HG02571 (cell line): Measurements from ENCODE around the gene DECR2.
"Not testable (repeated sequence)": the region's sequence is repeated elsewhere in the genome, so short reads cannot be mapped to it uniquely, and the experiment has no call there.

Experiments
- ATAC-seq: cut with Tn5 transposase; IDR thresholded peaks from one replicate; pipeline ENCODE4 v1.9.1; 2021; ENCODE audit warnings: mild to moderate bottlenecking, moderate library complexity; ENCODE audit not compliant: unreplicated experiment

DECR2 gene

DNA sequence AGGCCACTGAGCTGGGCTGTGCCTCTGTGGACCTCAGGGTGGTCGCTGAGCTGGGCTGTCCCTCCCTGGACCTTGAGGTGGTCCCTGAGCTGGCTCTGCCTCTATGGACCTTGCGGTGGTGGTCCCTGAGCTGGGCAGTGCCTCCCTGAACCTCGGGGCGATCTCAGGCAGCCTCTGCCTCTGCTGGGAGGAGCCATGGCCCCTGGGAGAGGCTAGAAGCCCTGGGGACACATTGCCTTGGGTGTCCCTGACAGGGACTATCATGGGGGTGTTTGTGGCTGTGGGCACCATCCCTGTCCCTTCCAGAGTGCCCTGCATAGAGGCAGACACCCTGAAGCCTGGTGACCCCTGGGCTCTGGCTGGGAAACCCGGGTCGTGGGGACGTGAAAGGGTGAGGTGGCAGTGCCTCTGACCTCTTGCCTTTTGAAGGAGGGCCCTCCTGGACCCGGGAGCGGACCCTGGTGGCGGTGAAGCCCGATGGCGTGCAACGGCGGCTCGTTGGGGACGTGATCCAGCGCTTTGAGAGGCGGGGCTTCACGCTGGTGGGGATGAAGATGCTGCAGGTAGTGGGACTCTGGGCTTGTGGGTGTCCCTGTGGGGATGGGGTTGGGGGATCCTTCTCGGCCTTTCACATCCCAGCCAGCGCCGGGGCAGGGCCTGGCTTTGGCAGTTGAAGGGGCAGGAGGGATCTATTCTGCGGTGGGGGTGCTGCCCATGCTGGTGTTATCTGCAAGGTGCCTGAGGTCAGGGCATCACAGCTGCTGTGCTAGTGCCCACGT is 2.9 kb upstream of the DECR2 start:
- no peak for ATAC-seq

DNA sequence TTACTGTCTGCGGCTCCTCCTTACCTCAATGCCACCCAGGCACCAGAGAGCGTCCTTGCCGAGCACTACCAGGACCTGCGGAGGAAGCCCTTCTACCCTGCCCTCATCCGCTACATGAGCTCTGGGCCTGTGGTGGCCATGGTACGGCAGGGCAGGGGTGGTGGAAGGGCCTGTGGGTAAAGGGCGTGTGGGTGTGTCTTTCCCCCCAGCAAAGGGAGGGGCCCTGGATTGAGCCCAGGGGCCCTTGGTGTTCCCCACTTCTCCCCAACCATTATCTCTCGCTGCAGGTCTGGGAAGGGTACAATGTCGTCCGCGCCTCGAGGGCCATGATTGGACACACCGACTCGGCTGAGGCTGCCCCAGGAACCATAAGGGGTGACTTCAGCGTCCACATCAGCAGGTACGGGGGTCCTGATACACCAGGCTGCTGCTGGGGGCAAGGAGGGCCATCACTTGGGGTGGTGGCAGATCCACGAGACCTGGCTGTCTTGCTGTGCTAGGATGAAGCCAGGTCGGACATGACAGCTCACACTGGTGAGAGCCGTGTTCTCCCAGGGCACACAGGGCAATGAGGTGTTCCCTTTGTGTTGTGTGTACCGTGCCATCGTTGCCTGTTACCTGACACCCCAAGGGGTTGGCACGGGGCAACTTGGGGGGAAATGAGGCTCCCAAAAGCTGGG is 2.2 kb upstream of the DECR2 start:
- ATAC-seq = no peak

DNA sequence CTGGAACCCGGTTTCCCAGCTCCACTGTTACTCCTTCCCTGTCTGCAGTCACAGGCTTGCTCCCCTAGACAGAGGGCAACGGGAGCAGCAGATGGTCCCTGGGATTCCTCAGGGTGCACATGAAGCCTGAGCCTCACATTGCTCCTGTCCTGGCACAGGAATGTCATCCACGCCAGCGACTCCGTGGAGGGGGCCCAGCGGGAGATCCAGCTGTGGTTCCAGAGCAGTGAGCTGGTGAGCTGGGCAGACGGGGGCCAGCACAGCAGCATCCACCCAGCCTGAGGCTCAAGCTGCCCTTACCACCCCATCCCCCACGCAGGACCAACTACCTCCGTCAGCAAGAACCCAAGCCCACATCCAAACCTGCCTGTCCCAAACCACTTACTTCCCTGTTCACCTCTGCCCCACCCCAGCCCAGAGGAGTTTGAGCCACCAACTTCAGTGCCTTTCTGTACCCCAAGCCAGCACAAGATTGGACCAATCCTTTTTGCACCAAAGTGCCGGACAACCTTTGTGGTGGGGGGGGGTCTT is 1.6 kb upstream of the DECR2 start:
- no peak for ATAC-seq

DNA sequence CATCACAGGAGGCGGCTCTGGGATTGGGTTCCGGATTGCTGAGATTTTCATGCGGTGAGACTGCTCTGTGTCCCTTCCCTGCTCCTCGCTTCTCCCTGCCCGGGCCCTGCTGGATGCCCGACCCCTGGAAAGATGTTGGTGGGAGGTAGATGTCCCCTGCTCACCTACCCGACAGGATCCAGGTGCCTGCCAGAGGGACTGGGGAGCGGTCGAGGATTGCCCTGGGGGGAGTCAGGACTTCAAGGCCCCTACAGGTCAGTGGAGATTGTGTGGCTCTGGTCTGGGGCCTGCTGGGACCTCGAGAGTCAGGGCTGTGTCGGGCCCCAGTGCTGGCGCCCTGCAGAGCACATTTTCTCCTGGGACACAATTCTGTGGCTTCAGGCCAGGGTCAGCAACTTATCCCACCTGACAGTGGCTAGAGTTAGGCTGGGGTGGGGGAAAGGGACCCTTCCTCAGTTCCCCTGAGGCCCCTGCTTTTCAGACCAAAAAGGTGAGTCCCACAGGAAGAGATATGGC is 3.3 kb downstream of the DECR2 start:
- no peak for ATAC-seq

DNA sequence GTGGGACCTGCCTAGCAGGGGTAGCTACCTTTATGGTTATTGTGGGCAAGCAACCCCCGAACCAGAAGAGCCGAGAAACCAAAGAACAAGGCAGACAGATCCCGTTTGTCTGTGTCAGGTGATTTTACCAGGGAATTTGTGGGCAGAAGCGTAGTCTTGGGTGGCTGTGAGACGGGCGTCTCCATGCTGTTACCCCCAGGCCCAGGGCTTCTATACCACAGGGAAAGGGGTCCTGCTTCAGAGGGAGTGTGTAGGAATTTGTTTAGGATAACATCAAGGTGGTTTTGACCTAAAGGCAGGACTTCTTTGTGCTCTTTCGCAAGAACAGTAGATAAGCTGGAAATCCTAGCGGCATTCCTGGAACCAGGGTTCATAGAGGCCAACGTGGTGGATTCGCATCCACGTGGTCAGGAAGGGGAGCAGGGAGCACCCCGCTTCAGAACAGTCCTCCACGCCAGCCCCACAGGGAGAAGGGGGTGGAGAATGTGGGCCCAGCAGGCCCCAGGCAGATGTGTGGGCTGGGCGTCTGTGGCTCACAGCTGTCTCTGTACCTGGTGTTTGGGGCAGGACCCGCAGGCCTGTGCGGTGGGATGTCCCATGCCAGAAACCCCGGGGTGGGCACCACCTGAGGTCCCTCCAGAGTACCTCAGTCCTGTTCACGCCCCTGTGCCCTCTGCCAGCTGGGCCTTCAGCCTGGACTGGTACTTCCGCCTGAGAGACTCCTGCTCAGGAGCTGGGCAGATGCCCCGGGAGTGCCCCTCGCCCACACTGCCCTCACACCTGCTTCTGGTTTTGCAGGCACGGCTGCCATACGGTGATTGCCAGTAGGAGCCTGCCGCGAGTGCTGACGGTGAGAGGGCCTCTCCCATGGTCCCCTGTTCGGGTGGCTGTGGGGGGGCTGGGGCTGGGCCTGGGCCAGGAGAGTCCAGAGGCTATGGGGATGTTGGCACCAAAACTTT is 4.1 kb downstream of the DECR2 start:
- no peak for ATAC-seq

DNA sequence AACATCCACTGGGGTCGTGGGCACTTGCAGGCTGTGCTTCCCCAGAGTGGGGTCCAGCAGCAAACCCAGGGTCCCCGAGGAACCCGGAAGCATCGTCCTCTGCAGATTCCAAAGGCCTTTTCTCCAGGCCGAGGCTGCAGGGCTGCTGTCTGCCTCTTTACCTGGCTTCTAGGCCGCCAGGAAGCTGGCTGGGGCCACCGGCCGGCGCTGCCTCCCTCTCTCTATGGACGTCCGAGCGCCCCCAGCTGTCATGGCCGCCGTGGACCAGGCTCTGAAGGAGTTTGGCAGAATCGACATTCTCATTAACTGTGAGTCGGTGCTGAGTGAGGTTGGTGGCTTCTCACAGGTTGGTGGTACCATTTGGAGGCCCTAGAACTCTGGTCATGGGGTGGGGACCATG is 5.6 kb downstream of the DECR2 start:
- no peak for ATAC-seq

DNA sequence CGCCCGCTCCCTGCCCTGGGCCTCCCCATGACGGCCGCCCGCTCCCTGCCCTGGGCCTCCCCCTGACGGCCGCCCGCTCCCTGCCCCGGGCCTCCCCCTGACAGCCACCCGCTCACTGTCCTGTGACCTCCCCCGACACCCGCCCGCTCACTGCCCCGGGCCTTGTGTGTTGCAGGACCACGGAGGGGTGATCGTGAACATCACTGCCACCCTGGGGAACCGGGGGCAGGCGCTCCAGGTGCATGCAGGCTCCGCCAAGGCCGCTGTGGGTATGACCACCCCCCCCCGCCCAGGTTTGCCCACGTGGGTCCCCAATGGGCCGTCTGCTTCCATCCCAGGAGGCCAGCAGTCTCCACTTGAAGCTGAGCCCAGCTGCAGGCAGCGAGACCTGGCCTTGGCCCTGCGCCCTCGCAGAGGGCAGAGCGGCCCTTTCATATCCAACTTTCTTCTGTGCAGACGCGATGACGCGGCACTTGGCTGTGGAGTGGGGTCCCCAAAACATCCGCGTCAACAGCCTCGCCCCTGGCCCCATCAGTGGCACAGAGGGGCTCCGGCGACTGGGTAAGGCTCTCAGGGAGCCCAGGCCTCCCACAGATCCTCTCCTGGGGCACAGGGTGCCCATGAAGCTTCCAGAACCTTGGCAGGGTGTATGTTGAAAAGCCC is 9.0 kb downstream of the DECR2 start:
- no peak for ATAC-seq

DNA sequence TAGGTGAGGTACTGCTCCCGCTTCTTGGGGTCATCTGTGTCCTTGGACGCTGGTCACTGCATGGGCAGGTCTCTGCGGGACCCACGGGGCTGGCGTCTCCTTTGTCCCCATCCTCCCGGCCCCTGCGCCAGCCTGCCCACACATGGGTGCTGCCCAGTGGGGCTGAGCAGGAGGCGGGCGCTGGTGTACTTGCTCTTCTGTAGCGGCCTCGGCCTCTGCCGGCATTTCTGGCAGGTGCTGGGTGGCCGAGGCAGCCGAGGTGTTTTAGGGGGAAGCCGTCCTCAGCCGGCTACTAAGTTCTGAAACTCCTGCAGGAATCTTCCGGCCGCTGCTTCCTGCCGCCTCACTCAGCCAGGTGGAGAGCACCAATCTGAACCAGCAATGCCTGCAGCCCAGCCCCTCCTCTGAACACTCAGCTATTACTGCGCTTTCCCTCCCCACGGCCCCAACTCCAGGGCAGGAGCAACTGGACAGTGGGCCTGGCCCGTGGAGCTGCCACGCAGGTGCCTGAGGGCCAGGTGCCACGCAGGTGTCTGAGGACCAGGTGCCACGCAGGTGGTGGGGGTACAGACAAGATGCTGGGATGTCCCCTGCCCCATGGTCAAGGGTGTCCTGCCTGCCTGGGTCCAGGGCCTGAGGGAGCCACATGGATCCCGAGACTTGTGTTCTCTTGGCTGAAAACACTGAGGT is 10.0 kb downstream of the DECR2 start:
- no peak for ATAC-seq

DNA sequence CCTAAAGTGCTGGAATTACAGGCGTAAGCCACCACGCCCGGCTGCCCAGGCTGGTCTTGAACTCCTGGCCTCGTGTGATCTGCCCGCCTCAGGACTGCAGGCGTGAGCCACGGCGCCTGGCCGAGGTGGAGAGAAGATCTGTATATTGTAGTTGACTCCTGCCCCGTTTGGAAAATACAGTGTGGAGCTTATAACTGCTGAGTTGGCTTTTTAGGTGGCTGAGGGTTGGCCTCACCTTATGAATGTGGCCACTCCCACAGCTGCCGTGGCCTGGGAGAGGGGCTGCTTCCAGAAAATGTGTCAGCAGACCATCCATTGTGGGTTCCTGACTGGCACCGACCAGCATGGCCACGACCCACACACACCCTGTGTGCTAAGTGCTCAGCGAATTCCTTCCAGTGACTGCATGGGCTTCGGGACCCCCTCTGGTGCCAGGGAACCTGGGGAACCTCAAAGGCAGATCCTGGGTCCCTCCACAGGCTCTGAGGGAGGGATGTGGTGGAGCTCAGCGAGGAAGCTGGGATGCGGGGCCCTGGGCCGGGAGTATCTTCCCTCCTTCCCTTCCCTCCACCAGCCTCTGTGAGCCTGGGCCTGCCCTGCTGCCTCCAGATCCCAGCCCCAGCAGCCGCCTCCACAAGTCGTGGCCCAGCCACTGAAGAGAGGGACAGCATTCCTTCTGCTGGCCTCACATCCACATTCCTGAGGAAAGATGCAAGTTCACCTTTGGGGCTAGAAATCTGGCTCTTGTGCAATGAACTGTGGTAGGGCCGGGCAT is 12.9 kb downstream of the DECR2 start:
- ATAC-seq = no peak

DNA sequence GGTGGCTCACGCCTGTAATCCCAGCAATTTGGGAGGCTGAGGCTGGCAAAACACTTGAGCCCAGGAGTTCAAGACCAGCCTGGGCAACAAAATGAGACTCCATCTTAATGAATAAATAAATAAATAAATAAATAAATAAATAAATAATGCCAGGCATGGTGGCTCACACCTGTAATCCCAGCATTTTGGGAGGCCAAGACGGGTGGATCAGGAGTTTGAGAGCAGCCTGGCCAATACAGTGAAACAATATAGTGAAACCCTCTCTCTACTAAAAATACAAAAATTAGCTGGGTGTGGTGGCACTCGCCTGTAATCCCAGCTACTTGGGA is 13.4 kb downstream of the DECR2 start:
- ATAC-seq = not testable (repeated sequence)

DNA sequence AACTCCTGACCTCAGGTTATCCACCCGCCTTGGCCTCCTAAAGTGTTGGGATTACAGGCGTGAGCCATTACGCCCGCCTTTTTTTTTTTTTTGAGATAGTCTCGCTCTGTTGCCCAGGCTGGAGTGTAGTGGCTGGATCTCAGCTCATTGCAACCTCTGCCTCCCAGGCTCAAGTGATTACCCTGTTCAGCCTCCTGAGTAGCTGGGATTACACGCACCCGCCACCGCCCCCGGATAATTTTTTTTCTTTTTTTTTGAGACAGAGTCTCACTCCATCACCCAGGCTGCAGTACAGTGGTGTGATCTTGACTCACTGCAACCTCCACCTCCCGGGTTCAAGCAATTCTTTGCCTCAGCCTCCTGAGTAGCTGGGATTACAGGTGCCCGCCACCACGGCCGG is 20.5 kb downstream of the DECR2 start:
- not testable (repeated sequence) for ATAC-seq

DNA sequence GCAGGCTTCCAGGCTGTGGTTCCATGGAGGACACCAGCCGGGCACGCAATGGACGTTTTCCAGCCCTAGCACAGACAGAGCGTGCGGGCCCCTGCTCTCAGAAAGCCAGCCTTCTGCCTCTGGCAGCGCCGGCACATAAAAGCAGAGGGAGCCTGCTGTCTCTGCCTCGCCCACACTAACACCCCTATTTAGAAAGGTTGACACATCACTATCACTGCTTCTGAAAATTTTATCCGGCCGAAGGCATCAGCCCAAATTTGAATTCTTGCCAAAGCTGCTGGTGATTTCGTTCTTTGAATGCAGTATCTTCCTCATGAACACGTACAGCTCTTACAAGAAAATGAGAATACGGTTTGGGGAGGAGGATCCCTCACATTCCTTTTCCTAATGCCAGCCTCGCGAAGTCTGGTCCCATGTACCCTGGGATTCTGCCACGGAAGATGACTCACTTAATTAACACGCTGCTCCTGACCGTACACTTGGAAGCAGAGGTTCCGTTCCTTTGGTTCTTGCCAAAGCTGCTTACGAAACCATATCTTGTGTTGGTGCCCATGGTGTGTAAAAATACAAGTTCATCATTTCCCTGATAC is 22.4 kb downstream of the DECR2 start:
- ATAC-seq = no peak

DNA sequence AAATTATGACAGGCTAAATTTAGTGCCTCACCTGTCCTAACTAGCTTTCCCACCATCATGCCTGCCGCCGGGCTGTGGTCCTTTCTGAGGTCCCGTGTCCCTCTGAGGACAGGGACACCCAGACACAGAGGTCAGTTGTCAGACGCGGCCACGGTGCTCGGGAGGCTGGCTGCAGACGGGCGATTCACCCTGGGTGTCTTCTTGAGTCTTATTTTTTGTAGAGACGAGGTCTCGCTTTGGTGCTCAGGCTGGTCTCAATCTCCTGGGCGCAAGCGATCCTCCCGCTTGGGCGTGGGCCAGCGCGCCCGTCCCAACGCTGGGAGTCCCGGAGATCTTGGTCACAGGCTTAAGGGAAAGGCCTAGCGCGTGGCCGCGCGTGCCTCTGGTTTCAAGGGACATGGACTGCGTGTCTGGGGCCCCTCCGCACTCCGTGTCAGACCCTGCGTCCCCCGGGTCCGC is 23.0 kb downstream of the DECR2 start:
- ATAC-seq = no peak

DNA sequence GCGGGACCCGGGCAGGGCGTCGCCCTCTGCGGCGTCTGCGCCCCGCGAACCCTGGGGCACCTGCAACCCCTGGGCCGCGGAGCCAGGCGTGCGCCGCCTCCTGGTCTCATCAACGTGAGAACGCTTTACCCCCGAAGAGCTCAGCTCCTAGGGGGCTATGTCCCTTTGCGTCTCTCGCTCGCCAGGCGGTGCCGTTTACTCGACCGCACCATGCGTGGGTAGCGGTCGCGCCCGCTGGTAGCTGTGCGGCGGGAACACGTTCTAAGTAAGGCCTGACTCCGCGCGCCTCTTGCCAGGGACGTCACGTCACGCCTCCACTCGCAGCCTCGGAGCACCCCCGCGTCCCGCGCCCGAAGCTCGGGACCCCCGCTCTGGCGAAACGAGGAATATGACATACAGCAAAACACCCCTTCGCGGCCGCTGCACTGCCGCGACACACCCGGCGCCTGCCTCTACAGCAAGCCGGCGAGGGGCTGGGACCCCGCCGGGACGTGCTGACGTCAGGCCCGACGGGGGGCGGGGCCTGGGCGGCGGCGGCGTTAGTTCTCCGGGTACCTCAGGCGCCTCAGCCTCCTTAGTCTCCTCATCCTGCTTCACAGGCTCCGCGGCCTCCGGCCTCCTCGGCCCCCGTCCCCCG is 23.5 kb downstream of the DECR2 start, which contains the start of gene RAB11FIP3:
Gene RAB11FIP3, plus strand, starts transcription at position 568 of the 637 bp plus-strand sequence. CDS start 358 bp downstream, outside the sequence.
- ATAC-seq = peak; percentile 77

DNA sequence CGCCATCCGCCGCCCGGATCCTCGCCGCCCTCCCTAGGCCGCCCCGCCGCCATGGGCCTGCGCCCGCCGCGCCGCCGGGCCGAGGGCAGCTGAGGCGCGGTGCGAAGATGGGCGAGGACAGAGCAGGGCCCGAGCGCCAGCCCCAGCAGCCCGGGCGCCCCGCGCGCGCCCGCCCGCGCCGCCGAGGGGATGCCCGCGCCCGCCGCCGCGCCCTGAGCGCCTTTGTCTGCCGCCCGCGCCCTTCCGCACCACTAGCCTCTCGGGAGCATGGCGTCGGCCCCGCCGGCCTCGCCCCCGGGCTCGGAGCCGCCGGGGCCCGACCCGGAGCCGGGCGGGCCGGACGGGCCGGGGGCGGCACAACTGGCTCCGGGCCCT is 24.0 kb downstream of the DECR2 start:
- peak; percentile 23 for ATAC-seq

DNA sequence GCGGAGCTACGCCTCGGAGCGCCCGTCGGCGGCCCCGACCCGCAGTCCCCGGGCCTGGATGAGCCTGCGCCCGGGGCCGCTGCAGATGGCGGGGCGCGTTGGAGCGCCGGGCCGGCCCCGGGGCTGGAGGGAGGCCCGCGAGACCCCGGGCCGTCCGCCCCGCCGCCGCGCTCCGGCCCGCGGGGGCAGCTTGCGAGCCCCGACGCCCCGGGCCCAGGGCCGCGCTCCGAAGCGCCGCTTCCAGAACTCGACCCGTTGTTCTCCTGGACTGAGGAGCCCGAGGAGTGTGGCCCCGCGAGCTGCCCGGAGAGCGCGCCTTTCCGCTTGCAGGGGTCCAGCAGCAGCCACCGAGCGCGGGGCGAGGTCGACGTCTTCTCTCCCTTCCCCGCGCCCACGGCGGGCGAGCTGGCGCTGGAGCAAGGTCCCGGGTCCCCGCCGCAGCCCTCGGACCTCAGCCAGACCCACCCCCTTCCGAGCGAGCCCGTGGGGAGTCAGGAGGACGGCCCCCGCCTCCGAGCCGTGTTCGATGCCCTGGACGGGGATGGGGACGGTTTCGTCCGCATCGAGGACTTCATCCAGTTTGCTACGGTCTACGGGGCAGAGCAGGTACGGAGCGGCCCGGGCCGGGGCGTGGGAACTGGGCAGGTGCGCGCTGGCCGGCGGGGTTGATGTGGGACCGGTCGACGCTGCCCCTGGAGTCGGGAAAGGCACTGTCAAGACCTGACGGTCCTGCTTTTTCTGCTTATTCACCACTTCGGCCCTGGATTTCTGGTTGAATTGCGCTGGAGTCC is 24.6 kb downstream of the DECR2 start:
- ATAC-seq = peak; percentile 14

DNA sequence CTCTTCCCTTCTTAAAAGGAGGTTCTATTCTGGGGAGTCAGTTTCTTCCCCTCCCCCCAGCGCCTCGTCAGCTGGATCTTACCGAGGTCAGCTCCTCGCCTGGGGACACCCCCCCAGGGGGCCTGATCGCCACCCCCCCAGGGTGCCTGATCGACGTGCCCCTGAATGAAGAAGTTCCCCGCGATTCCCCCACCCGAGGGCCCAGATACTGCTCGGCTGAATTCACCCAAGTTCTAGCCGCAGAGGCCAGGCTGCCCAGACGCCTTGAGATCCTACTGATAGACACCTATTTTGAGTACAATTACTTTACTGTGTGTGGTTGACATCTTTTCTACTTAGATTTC is 25.2 kb downstream of the DECR2 start:
- no peak for ATAC-seq
